Chondrocyte (in vitro differentiated cells): Measurements from ENCODE around the gene SUV39H2. TPM values are rescaled to one million over a fixed set of nuclear protein-coding genes. Genes with fewer than 3 reads are reported as not detected.

Experiments used
- DNase-seq: peaks from one replicate; pipeline ENCODE4 v3.0.0; 2021; ENCODE audit warnings: mixed read lengths, low spot score
- H3K27ac Mint-ChIP-seq: one replicate; pipeline ENCODE4 v1.8.0; 2021; ENCODE audit warnings: mild to moderate bottlenecking, moderate library complexity, mixed read lengths; ENCODE audit not compliant: unreplicated experiment
- H3K27me3 Mint-ChIP-seq: 2 replicates; pipeline ENCODE4 v1.8.0; 2021; ENCODE audit warnings: low read depth, mixed read lengths
- H3K36me3 Mint-ChIP-seq: 2 replicates; pipeline ENCODE4 v1.8.0; 2021; ENCODE audit warnings: low read depth, mixed read lengths
- H3K4me1 Mint-ChIP-seq: 2 replicates; pipeline ENCODE4 v1.8.0; 2021; ENCODE audit warnings: low read depth, mild to moderate bottlenecking, mixed read lengths
- H3K4me3 Mint-ChIP-seq: one replicate; pipeline ENCODE4 v1.8.0; 2021; ENCODE audit warnings: mild to moderate bottlenecking, moderate library complexity, mixed read lengths; ENCODE audit not compliant: unreplicated experiment
- H3K9me3 Mint-ChIP-seq: 2 replicates; pipeline ENCODE4 v1.8.0; 2021; ENCODE audit warnings: low read depth, mixed read lengths
- total RNA-seq: library from RNA; stranded (reverse); gene quantifications from 3 replicates; pipeline ENCODE4 v1.2.1, GENCODE V29; 2021
- TF ChIP-seq, protein P1 (sequence below): fragments of 200-600 bp; sonication (generic); IDR thresholded peaks from 2 replicates; pipeline ENCODE4 v1.5.0; 2021; ENCODE audit warnings: antibody characterized with exemption, mild to moderate bottlenecking, moderate library complexity

The SUV39H2 gene
- total RNA-seq, 1 donor from 2014 or later, result 9.2 TPM

DNA sequence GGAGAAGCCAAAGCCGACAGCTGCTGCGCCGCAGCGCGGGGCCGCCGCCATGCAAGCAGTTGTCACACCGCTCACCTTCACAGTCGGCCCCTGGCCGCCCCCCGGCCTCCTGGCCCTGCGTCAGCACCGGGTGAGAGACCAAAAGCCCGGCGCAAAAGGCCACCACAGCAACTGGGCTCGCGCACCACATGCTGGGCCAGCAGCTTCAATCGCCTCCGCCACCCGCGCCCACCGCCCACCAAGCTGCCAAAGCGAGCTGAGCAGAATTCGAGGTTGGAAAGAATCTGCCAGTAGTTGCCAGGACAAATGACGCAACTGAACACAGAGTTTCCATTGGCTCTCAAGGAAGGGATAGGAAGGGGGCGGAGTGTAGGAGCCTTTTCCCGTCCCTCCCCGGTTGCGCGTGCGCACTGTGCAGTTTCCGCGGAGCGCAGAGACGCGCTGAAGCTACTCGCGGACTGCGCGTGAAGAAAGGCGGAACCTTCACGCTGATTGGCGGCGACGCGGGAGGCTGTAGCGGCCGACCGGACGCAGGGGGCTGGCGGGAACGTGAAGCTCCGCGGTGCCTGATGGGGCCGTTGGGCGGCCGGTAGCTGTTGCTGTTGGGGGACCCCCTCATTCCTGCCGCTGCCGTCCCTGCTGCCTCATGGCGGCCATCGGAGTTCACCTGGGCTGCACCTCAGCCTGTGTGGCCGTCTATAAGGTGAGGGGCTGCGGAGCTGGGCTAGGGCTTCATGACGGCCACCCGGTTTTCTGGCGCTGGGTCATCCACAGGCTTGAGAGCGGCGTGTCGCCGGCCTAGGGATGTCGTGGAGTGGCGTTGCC, 40.7 kb upstream of the SUV39H2 start, which contains the start of the genes CDNF, HSPA14 and MSANTD7:
TSS of gene CDNF (minus strand) at position 281 of the 825 bp plus-strand sequence. CDS start at position 190, 91 bp downstream.
TSS of gene HSPA14 (plus strand) at position 550 of the 825 bp plus-strand sequence. CDS start at position 647, 97 bp downstream.
TSS of gene MSANTD7 (plus strand) at position 550 of the 825 bp plus-strand sequence. CDS start 3,979 bp downstream, outside the sequence.
- Mint-ChIP-seq H3K27ac (peak within 1 kb of the TSS; percentile 98), H3K36me3 (peaks cover 6% of the 10 kb centered on the region)

DNA sequence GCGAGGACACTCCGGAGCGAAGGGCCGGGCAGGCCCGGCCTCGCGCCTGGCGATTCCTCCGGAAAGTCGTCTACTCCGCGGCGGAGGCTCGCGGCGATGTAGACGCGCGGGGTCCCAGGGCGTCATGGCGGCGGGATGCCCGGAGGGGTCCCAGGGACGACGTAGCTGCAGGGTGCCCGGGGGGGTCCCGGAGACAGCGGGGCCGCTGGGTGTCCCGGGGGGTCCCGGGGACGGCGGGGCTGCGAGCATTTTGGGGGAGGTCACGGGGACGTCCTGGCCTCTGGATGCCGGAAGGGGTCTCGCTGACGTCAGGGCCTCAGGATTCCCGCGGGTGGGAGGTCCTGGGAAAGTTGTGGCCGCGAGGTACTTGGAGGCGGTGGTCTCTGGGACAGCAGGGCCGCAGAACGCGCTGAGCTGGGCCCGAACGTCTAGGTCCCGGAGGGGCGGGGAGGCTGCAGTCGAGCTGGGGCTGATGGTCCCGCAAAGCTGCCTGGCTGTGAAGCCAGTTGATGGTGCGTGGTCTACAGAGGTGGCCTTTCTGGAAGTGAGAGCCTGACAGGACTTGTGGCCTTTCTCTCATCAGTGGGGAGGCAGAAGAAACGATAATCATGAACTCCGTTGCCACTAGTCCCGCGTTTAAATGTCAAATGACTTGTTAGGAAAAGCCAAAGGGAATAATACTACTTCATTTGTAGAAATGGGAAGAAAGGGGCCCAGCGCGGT, 39.9 kb upstream of the SUV39H2 start:
- H3K4me3 Mint-ChIP-seq, result peak overlapping the region; percentile 89
- H3K9me3 Mint-ChIP-seq, result no peaks in the 10 kb centered on the region
- H3K36me3 Mint-ChIP-seq, result peaks cover 10% of the 10 kb centered on the region
- DNase-seq, result peak; percentile 86
- peaks cover 22% of the 10 kb centered on the region for H3K4me1 Mint-ChIP-seq
- peak overlapping the region; percentile 98 for H3K27ac Mint-ChIP-seq
- TF ChIP-seq, protein P1, sequence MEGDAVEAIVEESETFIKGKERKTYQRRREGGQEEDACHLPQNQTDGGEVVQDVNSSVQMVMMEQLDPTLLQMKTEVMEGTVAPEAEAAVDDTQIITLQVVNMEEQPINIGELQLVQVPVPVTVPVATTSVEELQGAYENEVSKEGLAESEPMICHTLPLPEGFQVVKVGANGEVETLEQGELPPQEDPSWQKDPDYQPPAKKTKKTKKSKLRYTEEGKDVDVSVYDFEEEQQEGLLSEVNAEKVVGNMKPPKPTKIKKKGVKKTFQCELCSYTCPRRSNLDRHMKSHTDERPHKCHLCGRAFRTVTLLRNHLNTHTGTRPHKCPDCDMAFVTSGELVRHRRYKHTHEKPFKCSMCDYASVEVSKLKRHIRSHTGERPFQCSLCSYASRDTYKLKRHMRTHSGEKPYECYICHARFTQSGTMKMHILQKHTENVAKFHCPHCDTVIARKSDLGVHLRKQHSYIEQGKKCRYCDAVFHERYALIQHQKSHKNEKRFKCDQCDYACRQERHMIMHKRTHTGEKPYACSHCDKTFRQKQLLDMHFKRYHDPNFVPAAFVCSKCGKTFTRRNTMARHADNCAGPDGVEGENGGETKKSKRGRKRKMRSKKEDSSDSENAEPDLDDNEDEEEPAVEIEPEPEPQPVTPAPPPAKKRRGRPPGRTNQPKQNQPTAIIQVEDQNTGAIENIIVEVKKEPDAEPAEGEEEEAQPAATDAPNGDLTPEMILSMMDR, result no peak
- no peaks in the 10 kb centered on the region for H3K27me3 Mint-ChIP-seq

More for the DNA sequence above, 40.7 kb upstream of the SUV39H2 start, which contains the start of the genes CDNF, HSPA14 and MSANTD7:
- DNase-seq, result peak; percentile 100
- Mint-ChIP-seq H3K4me3 (peak within 1 kb of the TSS; percentile 89), H3K9me3 (no peaks in the 10 kb centered on the region), H3K27me3 (no peaks in the 10 kb centered on the region), H3K4me1 (peaks cover 22% of the 10 kb centered on the region)
- TF ChIP-seq, protein P1, result peak; percentile 17

DNA sequence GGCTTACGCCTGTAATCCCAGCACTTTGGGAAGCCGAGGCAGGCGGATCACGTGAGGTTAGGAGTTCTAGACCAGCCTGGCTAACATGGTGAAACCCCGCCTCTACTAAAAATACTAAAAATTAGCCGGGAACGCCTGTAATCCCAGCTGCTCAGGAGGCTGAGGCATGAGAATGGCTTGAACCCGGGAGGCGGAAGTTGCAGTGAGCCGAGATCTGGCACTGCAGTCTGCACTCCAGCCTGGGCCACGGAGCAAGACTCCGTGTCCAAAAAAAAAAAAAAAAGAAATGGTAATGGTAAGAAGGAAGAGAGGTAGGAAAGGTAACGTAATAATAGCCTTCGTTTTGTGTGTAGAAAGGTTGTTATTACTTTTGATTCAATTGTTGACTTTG, 39.4 kb upstream of the SUV39H2 start:
- peaks cover 22% of the 10 kb centered on the region for H3K4me1 Mint-ChIP-seq
- TF ChIP-seq, protein P1, result no peak
- no peak for DNase-seq
- H3K9me3 Mint-ChIP-seq, result no peaks in the 10 kb centered on the region
- no peaks in the 10 kb centered on the region for H3K27me3 Mint-ChIP-seq
- peak overlapping the region; percentile 98 for H3K27ac Mint-ChIP-seq
- peaks cover 14% of the 10 kb centered on the region for H3K36me3 Mint-ChIP-seq
- peak overlapping the region; percentile 89 for H3K4me3 Mint-ChIP-seq

DNA sequence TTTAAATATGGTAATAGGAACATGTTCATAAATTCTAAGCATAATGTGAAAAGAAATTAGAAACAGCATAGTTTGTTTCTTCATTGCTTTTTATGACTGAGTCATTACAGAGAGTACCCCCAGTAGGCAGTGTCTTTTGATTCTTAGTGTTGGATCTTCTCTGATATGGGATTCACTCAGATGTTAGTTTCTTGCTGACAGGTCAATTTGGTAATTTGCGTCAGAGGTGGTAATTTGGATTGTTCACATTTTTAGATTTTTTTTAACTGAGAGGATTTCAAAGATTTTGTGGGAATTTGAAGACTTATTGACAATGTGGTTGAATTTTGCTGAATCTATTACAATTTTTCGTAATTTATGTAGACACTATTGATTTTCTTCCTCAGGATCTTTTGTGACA, 38.5 kb upstream of the SUV39H2 start:
- Mint-ChIP-seq H3K9me3 (no peaks in the 10 kb centered on the region), H3K27ac (no peak overlapping the region)

More for the DNA sequence above, 38.5 kb upstream of the SUV39H2 start:
- TF ChIP-seq, protein P1, result no peak
- Mint-ChIP-seq H3K4me3 (no peak overlapping the region), H3K4me1 (peaks cover 22% of the 10 kb centered on the region), H3K27me3 (no peaks in the 10 kb centered on the region), H3K36me3 (peaks cover 19% of the 10 kb centered on the region)
- no peak for DNase-seq
